ENCODE data around the gene DOCK9. TPM values are rescaled to one million over a fixed set of nuclear protein-coding genes. Genes with fewer than 3 reads are reported as not detected.

Gene DOCK9
- total RNA-seq, 2 experiments from 2014 or later, result 33.4 to 36.9 TPM

GRCh38 chr13:98826146-98826545, 151.7 kb downstream of the DOCK9 start:
- CTCF ChIA-PET, result interaction anchor here (0.7 to 1.8 kb wide), 5 partner anchors 8 to 173 kb away, joined by 3 to 5 read pairs (median 3); no protein-coding TSS in a partner anchor
- Mint-ChIP-seq H3K4me3 (no peak overlapping the region), H3K27ac (no peak overlapping the region), H3K36me3 (ENCODE audit: low read depth) (peaks cover 41% of the 10 kb centered on the region), H3K9me3 (no peaks in the 10 kb centered on the region), H3K27me3 (no peaks in the 10 kb centered on the region), H3K4me1 (ENCODE audit: low read depth) (peaks cover 13% of the 10 kb centered on the region)
- POLR2A ChIA-PET, result no interaction called here
- TF ChIP-seq, protein P1, sequence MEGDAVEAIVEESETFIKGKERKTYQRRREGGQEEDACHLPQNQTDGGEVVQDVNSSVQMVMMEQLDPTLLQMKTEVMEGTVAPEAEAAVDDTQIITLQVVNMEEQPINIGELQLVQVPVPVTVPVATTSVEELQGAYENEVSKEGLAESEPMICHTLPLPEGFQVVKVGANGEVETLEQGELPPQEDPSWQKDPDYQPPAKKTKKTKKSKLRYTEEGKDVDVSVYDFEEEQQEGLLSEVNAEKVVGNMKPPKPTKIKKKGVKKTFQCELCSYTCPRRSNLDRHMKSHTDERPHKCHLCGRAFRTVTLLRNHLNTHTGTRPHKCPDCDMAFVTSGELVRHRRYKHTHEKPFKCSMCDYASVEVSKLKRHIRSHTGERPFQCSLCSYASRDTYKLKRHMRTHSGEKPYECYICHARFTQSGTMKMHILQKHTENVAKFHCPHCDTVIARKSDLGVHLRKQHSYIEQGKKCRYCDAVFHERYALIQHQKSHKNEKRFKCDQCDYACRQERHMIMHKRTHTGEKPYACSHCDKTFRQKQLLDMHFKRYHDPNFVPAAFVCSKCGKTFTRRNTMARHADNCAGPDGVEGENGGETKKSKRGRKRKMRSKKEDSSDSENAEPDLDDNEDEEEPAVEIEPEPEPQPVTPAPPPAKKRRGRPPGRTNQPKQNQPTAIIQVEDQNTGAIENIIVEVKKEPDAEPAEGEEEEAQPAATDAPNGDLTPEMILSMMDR (IDR thresholded peaks at IDR 0.05), result no peak
- intact Hi-C loops (cut with micrococcal nuclease), result no loop called here
- ATAC-seq (no peak), DNase-seq (no peak)

DNA sequence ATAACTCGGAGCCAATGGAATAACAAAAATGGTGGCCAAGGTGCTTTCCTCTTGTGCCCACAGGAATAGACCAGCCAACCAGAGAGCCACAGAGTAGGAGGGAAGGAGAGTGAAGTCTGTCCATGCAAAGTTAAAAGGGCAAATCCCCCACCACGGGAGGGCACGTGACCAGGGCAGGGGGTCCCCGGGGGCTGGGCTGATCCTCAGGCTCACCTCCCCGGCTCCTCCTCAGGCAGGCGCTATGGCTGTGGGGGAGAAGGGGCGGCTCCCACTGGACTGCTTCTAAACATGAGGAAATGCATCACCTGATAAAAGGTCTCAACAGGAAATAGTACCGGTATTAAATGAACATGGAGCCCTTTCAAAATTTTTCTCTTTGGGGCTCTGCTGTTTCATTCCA, 152.2 kb downstream of the DOCK9 start:
- Mint-ChIP-seq H3K9me3 (no peaks in the 10 kb centered on the region), H3K4me3 (no peak overlapping the region), H3K27ac (no peak overlapping the region), H3K27me3 (no peaks in the 10 kb centered on the region), H3K4me1 (ENCODE audit: low read depth) (peaks cover 13% of the 10 kb centered on the region), H3K36me3 (ENCODE audit: low read depth) (peaks cover 37% of the 10 kb centered on the region)
- no peak for ATAC-seq
- ChIA-PET POLR2A (no interaction called here), CTCF (interaction anchor here (0.8 to 1.8 kb wide), 3 partner anchors 9 to 18 kb away, joined by 3 to 5 read pairs (median 3); no protein-coding TSS in a partner anchor)
- TF ChIP-seq, protein P1 (IDR thresholded peaks at IDR 0.05), result no peak
- DNase-seq, result no peak
- intact Hi-C loops (cut with micrococcal nuclease), result no loop called here

DNA sequence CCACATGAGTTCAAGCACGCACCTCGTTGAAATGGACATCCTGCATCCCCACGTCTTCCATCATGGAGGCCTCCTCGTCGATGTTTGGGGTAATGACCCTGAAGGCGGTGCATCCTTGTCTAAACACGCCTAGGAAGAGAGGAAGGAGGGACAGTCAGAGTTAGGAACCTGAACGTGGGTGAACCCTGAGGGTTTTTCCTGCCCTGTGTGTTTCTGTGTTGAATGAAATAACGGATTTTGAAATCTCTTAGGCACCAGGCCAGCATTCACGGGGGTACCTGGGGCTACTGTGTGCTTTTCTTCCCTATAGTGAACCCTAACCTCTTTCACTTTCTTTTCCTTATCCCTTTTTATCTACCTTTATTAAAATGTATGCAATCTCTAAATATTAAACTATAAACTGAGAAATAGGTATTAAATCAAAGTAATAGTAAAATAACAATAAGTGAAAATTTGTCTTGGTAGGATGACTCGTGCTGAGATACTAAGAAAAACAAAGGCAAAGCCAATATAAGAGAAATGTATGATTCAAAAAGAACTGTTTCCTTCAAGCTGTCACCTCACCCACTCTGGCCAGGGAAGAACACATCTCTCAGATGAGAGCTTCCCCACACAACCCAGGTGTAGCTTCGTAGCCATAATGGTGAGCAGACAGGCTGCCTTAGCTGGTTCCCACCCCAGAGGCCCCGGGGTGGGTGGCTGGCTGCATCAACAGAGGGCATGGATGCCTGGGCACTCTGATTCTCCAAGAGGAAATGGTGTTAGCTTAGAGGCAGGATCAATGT, 153.3 kb downstream of the DOCK9 start:
- peaks cover 13% of the 10 kb centered on the region for H3K4me1 Mint-ChIP-seq (ENCODE audit: low read depth)
- TF ChIP-seq, protein P1 (IDR thresholded peaks at IDR 0.05), result no peak
- peaks cover 30% of the 10 kb centered on the region for H3K36me3 Mint-ChIP-seq (ENCODE audit: low read depth)
- ATAC-seq (peak; percentile 74), DNase-seq (peak; percentile 26)
- H3K27me3 Mint-ChIP-seq, result no peaks in the 10 kb centered on the region
- POLR2A ChIA-PET, result no interaction called here
- H3K9me3 Mint-ChIP-seq, result no peaks in the 10 kb centered on the region
- intact Hi-C loops (cut with micrococcal nuclease), result no loop called here
- no peak overlapping the region for H3K4me3 Mint-ChIP-seq
- CTCF ChIA-PET, result interaction anchor here (0.8 to 0.9 kb wide), 2 partner anchors 15 to 19 kb away, joined by 3 read pairs; no protein-coding TSS in a partner anchor
- peak overlapping the region; percentile 32 for H3K27ac Mint-ChIP-seq

DNA sequence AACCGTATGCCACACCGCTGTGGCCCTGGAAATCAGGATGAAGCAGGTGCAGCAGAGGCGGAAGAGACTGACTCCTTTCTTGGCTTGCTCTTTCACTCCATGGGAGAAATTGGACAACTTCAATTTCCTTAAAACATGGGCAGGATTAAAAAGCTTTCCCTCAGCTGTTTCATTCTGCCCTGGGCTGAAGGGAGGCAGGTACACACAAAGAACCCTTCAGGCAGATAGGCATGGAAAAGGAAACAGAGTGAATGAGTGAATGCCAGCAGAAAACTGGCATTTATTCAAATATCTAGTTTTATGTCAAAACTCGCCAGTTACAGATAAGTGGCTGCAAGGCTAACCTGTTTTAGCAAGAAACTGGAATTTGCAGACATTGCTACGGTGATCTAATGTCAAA, 154.4 kb downstream of the DOCK9 start:
- TF ChIP-seq, protein P1 (IDR thresholded peaks at IDR 0.05), result no peak
- DNase-seq (no peak), ATAC-seq (no peak)
- intact Hi-C loops (cut with micrococcal nuclease), result no loop called here
- no peak overlapping the region for H3K4me3 Mint-ChIP-seq
- H3K36me3 Mint-ChIP-seq (ENCODE audit: low read depth), result peaks cover 24% of the 10 kb centered on the region
- no peak overlapping the region for H3K27ac Mint-ChIP-seq
- no peaks in the 10 kb centered on the region for H3K27me3 Mint-ChIP-seq
- H3K9me3 Mint-ChIP-seq, result no peaks in the 10 kb centered on the region
- H3K4me1 Mint-ChIP-seq (ENCODE audit: low read depth), result peaks cover 13% of the 10 kb centered on the region
- ChIA-PET CTCF (interaction anchor here (1.2 kb wide), 1 partner anchor 12 kb away, joined by 3 read pairs; no protein-coding TSS in a partner anchor), POLR2A (no interaction called here)

DNA sequence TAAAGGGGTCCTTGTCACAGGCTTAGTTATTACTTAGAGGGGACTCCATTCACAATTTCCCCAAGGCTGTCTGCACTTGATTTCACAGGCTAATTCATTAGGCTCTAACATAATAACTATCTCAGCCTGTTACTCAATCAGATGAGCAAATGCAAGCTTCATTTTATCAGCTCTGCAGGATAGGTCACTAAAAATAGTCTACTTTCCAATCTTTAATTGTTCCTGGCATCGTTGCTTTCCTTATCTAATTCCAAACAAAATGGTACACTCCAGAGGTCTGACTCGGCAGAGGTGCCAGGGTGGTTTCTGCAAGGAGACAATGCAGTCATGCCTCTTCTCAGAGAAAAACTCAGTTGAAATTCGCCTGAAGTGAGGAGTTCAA, 155.6 kb downstream of the DOCK9 start:
- Mint-ChIP-seq H3K4me3 (no peak overlapping the region), H3K9me3 (no peaks in the 10 kb centered on the region), H3K4me1 (ENCODE audit: low read depth) (peaks cover 13% of the 10 kb centered on the region), H3K27ac (no peak overlapping the region), H3K36me3 (ENCODE audit: low read depth) (peaks cover 22% of the 10 kb centered on the region), H3K27me3 (no peaks in the 10 kb centered on the region)
- TF ChIP-seq, protein P1 (IDR thresholded peaks at IDR 0.05), result no peak
- ATAC-seq (no peak), DNase-seq (no peak)
- intact Hi-C loops (cut with micrococcal nuclease), result no loop called here
- CTCF ChIA-PET, result no interaction called here
- POLR2A ChIA-PET, result no interaction called here

All from activated CD8-positive, alpha-beta T cell treated with anti-CD3 and anti-CD28 coated beads for 36 hours (primary cell).